Bronchial epithelial cell (primary cell): ENCODE data around the gene EVA1A. TPM values are rescaled to one million over a fixed set of nuclear protein-coding genes. Genes with fewer than 3 reads are reported as not detected.

ENCODE experiments used
- DNase-seq: peaks from one replicate; pipeline ENCODE4 v3.0.0-alpha.2; 2010; ENCODE audit warnings: low read depth
- FAIRE-seq: peaks from 2 replicates; lab custom pipeline; 2011; peaks lifted over from hg19 to GRCh38; lab: Jason Lieb, UNC
- H3K27me3 ChIP-seq: 2 replicates; pipeline ENCODE4 v1.5.1; 2011; ENCODE audit warnings: low read length; ENCODE audit not compliant: control insufficient read depth, insufficient read depth
- H3K36me3 ChIP-seq: 2 replicates; pipeline ENCODE4 v1.5.1; 2011; ENCODE audit warnings: low read length; ENCODE audit not compliant: control insufficient read depth, insufficient read depth
- H3K4me3 ChIP-seq: 2 replicates; pipeline ENCODE4 v1.5.1; 2011; ENCODE audit warnings: mild to moderate bottlenecking, low read depth, low read length, control low read depth
- total RNA-seq: library from RNA; depleted of rRNA; stranded (reverse); fragments of >200 nt; gene quantifications from 2 replicates; pipeline ENCODE4 v1.2.1, GENCODE V29; 2014
- TF ChIP-seq, protein P1 (sequence below): IDR thresholded peaks from 2 replicates; pipeline ENCODE4 v1.5.1; 2011; ENCODE audit warnings: mild to moderate bottlenecking, moderate library complexity, low read length, control low read depth, inconsistent platforms; ENCODE audit not compliant: insufficient read depth, severe bottlenecking

The EVA1A gene
- total RNA-seq, 1 donor from 2014 or later = 5.8 TPM

DNA sequence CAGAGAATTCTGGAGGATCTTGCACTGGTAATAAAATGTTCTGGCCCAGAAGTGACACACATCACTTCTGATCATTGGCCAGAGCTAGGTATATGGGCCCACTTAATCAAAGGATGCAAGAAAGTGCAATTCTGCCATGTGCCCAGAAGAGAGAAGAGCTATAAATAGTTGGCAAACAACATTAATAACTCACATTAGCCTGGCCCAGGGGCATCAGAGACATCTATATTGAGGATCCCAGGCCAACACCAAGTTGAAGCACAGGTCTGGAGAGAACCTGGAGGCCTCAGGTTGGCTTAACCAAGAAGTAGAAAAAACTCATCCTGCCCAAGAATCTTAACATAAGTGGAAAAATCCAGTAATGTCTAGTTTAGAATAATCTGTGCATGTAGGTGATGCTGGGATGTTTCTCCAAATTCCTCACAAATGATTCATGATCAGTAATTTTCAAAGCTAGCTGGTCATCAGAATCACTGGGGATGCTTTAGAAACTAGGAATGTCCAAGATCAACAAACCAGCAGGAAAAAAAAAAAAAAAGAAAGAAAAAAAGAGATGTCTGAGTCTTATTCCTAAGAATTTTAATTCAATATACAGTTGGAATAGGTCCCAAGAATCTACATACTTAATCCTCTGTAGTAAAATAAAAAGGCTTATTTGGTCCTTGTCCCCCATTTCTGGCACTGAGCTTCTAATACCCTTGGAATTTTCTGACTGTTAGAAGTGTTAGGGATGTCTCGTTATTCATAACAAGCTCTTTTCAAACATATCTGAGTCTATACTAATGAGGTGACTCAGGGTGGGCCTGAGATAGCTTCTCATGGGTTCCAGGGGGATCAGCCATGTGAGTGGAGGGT, 35.0 kb upstream of the EVA1A start:
- no peak for FAIRE-seq
- no peaks in the 10 kb centered on the region for H3K36me3 ChIP-seq
- H3K4me3 ChIP-seq = no peak overlapping the region
- no peak for DNase-seq
- no peaks in the 10 kb centered on the region for H3K27me3 ChIP-seq
- TF ChIP-seq, protein P1, sequence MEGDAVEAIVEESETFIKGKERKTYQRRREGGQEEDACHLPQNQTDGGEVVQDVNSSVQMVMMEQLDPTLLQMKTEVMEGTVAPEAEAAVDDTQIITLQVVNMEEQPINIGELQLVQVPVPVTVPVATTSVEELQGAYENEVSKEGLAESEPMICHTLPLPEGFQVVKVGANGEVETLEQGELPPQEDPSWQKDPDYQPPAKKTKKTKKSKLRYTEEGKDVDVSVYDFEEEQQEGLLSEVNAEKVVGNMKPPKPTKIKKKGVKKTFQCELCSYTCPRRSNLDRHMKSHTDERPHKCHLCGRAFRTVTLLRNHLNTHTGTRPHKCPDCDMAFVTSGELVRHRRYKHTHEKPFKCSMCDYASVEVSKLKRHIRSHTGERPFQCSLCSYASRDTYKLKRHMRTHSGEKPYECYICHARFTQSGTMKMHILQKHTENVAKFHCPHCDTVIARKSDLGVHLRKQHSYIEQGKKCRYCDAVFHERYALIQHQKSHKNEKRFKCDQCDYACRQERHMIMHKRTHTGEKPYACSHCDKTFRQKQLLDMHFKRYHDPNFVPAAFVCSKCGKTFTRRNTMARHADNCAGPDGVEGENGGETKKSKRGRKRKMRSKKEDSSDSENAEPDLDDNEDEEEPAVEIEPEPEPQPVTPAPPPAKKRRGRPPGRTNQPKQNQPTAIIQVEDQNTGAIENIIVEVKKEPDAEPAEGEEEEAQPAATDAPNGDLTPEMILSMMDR = no peak

DNA sequence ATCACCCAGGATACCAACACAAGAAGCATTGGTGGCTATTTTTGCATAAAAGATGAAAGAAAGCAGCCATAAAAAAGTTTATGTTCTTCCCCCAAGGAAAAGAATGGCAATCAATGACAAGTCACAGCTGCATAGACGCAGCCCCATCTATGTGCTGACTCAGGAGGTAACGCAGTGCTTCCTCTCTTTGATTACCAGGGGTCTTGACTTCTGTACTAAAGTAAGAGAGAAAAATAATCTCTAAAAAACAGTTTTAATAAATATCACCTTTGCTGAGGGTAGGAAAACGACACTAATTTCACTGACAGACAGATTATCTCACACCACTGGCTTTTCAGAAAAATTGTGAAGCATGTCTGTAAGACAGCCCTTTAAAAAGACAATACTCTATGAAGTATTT, 33.9 kb upstream of the EVA1A start:
- H3K36me3 ChIP-seq = no peaks in the 10 kb centered on the region
- FAIRE-seq = no peak
- H3K27me3 ChIP-seq = no peaks in the 10 kb centered on the region
- DNase-seq = no peak
- TF ChIP-seq, protein P1 = no peak
- no peak overlapping the region for H3K4me3 ChIP-seq

DNA sequence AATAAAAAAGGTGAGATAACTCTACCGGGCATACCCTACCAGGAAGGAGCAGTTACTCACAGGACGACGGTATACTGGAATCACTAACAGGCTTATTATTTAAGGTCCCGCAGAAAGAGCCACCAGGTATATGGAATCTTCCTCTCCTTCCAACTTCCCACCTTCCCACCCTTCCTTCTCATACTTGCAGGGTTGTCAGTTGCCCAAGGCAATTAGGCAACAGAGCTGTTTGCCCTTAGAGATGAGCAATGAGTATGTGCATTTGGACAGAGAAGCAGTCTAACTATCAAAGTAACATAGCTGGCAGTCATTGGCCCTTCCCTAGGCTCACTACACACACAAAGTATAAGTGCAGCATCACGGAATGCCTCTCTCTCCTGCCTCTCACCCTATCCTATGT, 32.1 kb upstream of the EVA1A start:
- DNase-seq = peak; percentile 57
- Histone ChIP-seq H3K27me3 (no peaks in the 10 kb centered on the region), H3K4me3 (no peak overlapping the region), H3K36me3 (no peaks in the 10 kb centered on the region)
- TF ChIP-seq, protein P1 = no peak
- FAIRE-seq = peak; percentile 23

DNA sequence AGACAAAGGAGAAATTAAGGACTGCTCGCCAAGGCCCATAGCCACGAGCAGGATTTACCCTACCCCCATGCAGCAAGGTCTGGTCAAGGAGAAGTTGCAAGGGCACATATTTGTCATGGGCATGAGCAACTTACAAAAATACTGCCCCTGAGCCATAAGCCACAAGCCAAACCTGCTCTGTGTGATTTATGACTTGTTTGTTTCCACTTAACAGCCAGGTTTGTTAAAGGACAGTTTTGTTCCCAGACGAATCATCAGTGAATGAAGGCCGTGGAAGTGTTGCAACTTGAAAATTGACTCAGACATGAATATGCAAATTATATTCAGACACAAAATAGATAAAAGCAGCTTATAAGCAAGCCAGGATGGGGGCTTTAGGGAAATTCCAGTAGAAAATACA, 31.3 kb upstream of the EVA1A start:
- Histone ChIP-seq H3K27me3 (no peaks in the 10 kb centered on the region), H3K4me3 (no peak overlapping the region), H3K36me3 (no peaks in the 10 kb centered on the region)
- FAIRE-seq (peak; percentile 36), DNase-seq (peak; percentile 96)
- TF ChIP-seq, protein P1 = no peak

DNA sequence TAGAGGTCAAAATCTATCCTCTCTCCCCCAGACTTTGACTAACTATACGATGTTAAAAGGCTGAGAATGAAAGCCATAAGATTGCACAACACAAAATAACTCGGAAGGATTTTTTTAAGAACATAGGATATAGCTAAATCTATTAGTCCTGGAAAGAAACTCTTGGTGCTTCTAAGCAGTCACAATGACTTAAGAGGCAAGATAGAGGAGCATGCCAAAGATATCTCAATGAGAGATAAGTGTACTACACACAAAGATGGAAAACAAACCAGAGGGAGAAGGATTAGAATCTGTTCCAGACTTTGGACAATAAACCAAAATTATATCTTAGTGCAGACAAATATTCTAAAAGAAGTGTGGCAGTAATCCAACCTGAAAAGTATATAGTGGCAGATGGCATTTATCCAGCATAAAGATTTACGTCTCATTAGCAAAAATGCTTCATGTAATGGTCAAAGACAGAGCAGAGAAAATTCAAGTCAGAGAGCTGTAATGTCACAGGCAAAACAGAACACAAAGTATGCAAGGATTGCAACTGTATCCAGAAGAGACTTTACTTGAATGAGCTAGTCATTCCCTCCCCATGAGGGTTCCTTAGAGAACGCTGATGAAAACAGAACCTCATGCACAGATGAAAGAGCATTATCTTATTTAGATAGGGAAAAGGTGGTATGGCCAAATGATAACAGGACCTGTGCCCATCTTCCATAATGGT, 28.8 kb upstream of the EVA1A start:
- DNase-seq = no peak
- no peaks in the 10 kb centered on the region for H3K27me3 ChIP-seq
- no peak overlapping the region for H3K4me3 ChIP-seq
- H3K36me3 ChIP-seq = no peaks in the 10 kb centered on the region
- TF ChIP-seq, protein P1 = no peak
- FAIRE-seq = no peak
